Activated CD4-positive, alpha-beta T cell treated with anti-CD3 and anti-CD28 coated beads for 4 hours (primary cell): ENCODE measurements around the gene TMED9.
"Not testable (repeated sequence)": the region's sequence is repeated elsewhere in the genome, so short reads cannot be mapped to it uniquely, and the experiment has no call there.

Experiments used
- DNase-seq, 2 donors: peaks; one replicate each; pipeline ENCODE4 v3.0.0-alpha.2; 2020

The TMED9 gene

GRCh38 chr5:177607115-177607451 is 15.1 kb downstream of the TMED9 start:
- DNase-seq, result no peak

DNA sequence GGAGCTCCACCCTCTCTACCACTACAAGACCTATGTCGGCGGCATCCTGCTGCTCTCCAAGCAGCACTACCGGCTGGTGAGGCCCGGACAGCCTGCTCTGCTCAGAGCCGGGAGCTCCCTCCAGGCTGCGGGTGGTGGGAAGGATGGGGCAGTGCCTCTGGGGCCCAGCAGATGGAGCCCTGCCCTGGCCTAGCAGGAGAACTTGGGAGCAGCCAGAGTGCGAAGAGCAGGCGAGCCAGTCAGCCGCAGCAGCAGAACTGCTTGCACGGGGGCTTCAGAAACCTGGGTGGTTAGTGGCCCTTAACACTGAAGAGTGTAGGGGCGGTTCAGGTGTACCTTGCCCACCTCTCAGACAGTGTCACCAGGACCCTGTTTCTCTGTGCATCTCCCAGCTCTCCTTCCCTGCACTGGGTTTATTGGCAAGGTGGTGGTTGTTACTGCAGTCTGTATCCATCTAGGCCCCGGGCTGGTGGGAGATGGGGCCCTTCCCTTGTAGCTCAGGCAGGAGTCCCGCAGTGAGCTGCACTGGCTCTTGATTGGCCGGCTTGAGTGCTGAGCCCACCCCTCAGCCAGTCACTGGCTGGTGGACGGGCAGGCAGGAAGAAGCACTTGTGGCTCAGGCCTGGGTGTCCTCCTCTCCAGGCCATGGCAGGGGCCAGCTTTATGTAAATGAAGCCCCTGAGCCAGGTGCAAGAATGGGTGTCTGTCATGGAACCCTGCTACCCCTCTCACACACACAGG is 15.6 kb downstream of the TMED9 start:
- DNase-seq, result peak; percentile 58 to 60

- no peak for DNase-seq
Observed at GRCh38 chr5:177608243-177609075, 16.5 kb downstream of the TMED9 start.

GRCh38 chr5:177609076-177610059 is 17.4 kb downstream of the TMED9 start:
- DNase-seq, result no peak

- DNase-seq, result no peak
Observed at GRCh38 chr5:177610131-177610769, 18.2 kb downstream of the TMED9 start.

DNA sequence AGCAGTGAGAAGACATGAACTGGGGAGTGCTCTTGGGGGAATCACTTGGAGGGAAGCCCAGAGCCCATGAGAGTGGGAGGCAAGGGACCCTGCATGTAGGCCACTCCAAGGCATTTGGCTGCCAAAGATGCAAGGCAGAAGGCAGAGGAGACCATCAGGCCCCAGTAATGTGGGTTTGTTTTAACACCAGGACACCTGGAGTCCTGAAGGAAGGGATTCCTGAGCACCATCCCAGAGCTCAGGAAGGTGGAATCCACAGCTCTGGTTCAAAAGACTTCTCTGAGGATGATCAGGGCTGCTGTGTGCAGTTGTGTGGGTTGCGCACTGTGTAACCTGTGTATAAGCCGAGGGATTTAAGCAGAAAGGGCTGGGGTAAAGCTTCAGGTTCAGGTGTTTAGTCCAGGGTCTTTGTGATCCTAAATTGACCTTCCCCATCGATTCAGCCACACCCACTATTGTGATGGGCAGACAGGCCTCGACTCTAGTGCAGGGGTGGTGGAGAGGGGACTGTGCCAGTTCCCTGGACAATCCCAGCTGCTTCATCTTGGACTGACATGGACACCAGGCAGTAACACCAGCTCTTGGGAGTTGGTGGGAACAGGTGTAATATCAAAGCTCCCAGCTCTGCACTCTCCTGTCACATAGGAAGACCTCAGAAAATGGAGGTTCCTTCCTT is 18.9 kb downstream of the TMED9 start:
- no peak for DNase-seq

DNA sequence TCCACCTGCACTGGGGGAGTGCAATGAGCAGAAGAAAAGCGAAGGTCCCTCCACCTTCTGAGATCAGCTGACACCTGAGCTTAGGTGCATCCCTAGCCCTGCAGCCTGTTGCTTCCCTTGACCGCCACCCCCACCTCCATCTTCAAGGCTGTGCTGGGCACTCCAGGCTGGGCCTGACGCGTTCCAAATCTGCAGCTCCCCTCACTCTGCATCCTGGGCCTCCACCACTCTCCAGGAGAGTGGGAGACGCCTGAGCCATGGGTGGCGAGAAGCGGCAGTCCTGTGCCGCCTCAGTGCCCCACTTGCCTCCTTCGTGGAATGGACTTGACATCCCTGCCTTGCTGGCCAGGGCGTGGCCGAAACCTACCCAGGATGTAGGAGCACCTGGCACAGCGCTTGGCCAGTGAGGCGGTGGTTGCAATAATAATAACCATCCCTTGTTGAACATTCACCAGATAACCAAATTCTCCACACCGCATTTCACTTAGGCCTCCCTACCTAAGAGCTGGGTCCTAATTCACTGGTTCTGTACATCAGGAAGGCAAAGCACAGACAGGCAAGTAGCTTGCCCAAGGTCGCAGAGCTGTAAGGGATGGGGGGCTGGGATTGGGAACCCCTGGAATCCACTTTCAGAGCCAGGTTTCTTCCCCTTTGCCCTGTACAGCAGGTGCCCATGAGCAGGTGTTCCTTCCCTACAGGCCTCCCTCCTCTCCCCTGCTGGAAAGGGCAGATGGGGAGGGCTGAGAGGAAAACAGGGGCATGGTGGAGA is 19.6 kb downstream of the TMED9 start:
- no peak for DNase-seq

GRCh38 chr5:177612215-177612673 is 20.2 kb downstream of the TMED9 start:
- DNase-seq, result no peak

- no peak for DNase-seq
Observed at GRCh38 chr5:177620560-177620959, 28.6 kb downstream of the TMED9 start.

GRCh38 chr5:177624172-177624571 is 32.2 kb downstream of the TMED9 start:
- not testable (repeated sequence) for DNase-seq

DNA sequence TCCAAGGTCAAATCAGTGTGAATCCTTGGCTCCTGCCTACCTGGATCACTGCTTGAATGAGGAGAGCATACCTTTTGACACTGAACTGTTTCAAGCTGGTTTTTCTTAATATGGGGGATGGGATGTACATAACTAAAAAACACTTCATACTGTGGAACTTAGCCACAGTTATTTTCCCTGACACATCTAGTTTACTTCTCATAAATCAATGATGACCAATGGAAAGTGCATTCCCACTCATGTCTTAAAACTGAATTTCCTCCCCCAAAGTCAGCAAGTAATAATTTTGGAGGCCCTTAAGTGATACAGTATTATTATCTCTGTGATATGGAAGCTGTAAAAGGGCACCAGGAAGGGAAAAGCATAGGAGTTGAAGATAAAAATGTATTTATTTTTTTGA is 38.2 kb downstream of the TMED9 start:
- DNase-seq, result not testable (repeated sequence)

- not testable (repeated sequence) for DNase-seq
Observed at GRCh38 chr5:177634912-177635311, 42.9 kb downstream of the TMED9 start.

DNA sequence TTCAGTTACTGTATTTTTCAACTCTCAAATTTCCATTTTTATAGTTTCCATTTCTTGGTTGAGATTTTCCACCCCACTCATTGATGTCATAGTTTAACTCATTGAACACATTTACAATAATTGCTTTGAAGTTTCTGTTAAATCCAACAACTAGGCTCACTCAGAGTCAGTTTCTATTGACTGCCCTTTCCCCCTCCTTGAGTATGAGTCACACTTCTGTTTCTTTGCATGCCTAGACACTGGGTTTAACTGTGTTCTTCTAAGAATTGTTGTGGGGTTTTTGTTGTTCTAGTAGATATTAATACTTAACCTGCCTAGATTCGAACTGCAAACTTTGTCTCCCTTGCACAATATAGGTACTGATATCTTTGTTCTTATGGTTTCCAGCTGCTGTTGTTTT is 53.5 kb downstream of the TMED9 start:
- not testable (repeated sequence) for DNase-seq
